Measurements from ENCODE around the gene GARIN5B. TPM values are rescaled to one million over a fixed set of nuclear protein-coding genes. Genes with fewer than 3 reads are reported as not detected.

Gene GARIN5B
- total RNA-seq, 1 donor from 2014 or later, result not detected

- no peak for DNase-seq (ENCODE audit: low read depth in 2 of 2)
Measured at GRCh38 chr19:55370305-55370988, 7.4 kb upstream of the GARIN5B start, which contains the start of gene IL11. Gene IL11, minus strand, starts transcription at chr19:55370463. Its CDS starts 153 bp downstream, at chr19:55370310.

DNA sequence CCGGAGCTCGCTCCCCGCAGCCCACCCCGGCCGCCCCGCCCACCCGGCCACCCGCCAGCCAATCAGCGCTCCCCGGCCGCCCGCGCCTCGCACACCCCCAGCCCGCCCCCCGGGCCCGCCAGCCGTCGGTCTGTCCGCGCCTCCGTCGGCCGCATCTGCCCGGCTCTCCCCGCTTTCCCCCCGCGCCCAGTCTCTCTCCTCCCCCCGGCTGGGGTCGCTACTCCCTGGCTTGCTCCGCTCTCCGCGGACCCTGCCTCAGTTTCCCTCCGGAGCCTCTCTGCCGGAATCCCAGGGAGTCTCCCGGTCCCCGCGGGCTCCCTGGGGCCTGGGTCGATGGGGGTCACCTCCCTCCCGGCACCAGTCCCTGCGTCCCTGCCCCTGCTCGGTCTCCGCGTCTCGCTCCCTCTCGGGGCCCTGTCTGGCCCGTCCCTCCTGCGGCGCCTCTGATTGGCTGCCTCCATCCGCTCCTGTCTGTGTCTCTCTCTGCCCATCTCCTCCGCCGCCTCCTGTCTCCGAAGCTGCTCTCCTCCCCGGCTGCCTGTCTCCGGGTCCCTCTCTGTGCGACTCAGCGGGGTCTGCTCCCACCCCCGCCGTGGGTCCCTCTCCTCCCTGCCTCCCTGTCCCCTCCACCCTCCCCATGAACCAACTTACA, 6.7 kb upstream of the GARIN5B start:
- no peak for DNase-seq (ENCODE audit: low read depth in 2 of 2)

DNA sequence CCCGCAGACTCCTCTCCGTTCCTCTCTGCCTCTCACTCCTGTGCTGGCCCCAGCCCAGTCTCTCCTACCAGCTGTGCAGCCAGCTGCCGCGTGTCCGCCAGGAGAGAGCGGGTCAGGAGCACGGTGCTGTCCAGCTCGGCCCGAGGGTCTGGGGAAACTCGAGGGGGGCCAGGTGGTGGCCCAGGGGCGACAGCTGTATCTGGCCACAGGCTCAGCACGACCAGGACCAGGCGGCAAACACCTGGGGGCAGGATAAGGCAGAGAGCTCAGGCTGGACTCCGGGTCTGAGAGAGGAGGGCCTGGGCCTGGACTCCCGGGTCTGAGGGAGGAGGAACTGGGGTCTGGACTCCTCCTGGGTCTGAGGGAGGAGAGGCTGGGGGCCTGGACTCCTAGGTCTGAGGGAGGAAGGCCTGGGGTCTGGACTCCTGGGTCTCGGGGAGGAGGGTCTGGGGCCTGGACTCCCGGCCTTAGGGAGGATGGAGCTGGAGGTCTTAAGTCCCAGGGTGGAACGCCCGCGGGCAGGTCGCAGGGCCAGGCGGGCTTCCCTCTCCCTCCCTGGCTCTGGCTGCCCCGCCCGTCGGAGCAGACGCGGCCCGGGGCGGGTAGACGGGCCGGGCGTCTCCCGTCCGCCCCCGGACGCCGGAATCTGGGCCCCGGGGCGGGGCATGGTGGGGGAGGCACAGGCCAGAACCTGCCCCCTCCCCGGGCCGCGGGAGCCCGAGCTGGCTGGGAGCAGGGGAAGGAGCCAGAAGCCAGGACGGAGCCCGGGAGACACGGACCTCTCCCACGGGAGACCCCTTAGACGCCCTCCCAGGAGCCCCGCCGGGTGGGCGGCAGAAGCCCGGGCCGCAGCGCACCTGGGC, 5.9 kb upstream of the GARIN5B start:
- no peak for DNase-seq (ENCODE audit: low read depth in 2 of 2)

DNA sequence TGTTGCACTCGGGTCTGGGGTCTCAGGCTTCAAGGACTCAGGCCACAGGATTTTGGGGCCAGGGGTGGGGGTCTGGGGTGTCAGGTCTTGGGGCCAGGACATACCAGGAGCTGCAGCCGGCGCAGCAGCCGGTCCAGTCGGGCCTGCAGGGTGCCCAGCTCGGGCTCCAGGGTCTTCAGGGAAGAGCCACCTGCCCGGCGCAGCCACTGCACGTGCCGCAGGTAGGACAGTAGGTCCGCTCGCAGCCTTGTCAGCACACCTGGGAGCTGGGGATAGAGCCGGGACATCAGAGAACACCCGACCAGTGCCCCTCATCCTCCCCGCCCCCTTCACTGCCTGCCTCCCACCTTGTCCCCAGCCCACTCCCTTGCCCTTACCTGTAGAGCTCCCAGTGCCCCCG, 5.0 kb upstream of the GARIN5B start:
- DNase-seq (ENCODE audit: low read depth in 2 of 2), result no peak

DNA sequence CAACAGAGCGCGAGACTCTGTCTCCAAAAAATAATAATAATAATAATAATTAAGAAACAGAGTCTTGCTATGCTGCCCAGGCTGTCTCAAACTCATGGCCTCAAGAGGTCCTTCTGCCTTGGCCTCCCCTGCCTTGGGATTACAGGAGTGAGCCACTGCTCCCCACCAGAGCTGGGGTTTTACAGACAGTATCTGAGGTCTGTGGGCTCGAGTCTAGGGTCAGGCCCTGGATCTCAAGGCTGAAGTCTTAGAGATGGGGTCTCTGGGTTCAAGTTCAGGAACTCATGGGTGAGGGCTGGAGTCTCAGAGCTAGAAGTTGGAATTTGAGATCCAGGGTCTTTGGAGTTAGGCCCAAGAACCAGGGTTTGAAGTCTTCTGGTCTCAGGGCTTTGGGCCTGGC, 3.7 kb upstream of the GARIN5B start:
- no peak for DNase-seq (ENCODE audit: low read depth in 2 of 2)

DNA sequence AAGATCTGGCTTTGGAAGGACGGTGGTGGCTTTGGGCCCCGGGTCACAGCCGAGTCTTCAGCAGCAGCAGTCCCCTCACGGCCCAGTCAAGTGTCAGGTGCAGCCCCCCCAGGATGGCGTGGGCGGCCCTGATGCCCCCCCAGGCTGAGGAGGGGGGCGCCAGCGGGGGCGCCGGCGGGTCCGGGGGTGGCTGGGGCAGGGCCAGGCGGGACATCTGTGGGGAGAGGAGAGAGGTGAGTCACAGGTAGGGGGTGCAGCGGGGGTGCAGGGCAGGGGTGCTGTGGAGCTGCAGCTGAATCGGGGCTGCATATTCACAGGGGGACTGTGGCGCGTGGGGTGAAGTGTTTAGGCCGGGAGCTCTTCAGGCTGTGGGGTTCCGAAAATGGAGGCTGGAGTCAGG, 2.9 kb upstream of the GARIN5B start:
- no peak for DNase-seq (ENCODE audit: low read depth in 2 of 2)

- DNase-seq (ENCODE audit: low read depth in 2 of 2), result no peak
Measured at GRCh38 chr19:55365245-55365644, 2.2 kb upstream of the GARIN5B start.

DNA sequence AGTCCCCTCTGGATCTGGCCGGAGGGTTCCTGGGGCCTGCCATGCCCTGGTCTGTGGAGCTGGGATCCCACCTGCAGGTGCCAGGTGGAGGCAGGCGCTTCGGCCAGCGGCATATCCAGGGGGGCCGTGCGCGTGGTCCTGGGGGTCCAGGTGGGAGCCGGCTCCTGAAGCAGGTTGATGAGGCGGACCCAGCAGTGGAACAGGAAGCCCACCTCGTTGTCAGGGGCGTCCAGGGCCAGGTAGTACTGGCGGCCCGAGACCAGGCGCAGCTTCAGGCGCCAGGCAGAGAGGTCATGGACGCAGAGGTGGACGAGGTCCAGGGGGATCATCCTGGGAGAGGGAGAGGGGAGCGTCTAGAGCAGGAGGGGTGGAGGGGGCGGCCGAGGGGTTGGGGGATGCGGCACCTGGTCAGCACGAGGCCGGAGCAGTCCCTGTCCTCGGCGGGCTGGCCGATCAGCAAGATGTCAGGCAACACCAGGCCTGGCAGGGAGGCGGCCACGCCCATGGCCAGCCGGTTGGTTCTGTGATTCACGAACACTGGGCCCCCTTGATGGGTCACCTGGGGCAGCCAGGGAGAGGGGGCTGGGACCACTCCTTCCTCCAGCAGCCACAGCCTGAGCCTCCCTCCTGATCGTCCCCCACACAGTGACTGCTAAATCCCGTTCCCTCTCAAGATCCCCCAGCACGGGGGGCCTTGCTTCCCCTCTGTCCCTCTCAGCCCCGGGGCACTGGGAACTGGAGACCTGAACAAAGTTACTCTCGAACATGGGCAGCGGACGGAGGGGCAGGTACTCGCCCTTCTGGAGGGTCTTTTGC, 678 bp downstream of the GARIN5B start:
- no peak for DNase-seq (ENCODE audit: low read depth in 2 of 2)

DNA sequence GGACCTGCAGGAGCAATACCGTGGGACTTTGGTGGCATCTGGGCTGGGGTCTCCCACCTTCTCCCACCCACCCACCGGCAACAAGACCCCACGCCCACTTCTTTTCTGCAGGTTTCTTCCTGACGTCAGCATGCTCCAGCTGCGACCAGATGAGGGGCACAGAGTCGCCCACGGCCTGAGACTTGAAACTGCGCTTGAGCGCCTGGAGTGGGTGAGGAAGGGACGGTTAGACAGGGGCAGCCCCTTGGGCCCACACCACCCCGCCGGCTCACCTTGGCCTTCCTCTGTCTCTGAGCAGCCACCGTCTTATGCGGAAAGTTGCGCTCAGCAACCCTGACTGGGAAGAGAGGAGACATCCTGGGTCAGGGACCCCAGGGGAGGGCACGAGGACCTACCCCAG, 2.2 kb downstream of the GARIN5B start:
- no peak for DNase-seq (ENCODE audit: low read depth in 2 of 2)

- peak; percentile 18 to 45 for DNase-seq (ENCODE audit: low read depth in 2 of 2)
Measured at GRCh38 chr19:55358943-55359908, 3.8 kb downstream of the GARIN5B start.

DNA sequence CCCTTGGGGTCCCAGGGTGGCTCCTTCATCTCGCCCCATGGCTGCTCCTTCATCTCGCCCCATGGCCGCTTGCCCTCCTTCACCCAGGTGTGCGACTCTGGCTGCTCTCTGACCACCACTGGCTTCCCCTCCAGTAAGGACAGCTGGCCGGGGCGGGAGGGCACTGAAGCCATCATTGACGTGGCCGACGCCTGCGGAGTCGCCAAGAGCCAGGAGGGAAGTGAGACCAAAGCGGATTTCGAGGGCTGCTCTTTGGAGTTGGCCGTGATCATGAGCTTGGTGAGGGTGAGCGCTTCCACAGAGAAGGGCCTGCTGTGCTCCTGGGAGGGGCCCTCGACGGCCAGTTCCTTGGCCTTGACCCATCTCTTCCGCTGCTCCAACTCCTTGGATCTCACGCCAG, 4.6 kb downstream of the GARIN5B start:
- no peak for DNase-seq (ENCODE audit: low read depth in 2 of 2)

GRCh38 chr19:55355213-55355821, 7.7 kb downstream of the GARIN5B start:
- DNase-seq (ENCODE audit: low read depth in 2 of 2), result no peak

DNA sequence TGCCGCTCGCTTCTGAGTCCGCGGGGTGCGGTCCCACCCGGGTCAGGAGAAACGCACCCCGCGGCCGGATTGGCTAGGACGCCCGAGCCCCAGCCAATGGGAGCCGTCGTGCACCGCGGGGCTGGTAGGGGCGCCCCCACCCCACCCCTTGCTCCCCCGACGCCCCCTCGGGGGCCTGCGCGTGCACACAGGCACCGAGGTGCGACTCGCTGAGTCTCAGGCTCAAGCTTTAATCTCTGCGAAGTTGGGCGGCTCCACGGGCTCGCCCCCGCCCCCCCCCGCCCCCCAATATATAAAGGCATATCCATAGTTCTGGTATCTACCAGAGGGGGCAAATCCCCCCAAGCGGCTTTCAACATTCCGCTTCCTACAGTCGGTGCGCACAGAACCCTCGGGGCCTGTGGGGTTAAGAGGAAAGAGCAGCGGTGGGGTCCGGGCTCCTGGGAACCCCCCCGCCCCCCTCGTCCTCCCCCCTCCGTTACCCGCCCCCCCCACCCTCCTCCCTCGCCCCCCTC, 8.3 kb downstream of the GARIN5B start, which contains the start of gene COX6B2:
COX6B2 (minus strand) TSS at position 22 of the 515 bp plus-strand sequence. CDS start 198 bp downstream, outside the sequence.
- no peak for DNase-seq (ENCODE audit: low read depth in 2 of 2)

GRCh38 chr19:55353803-55354697, 9.0 kb downstream of the GARIN5B start:
- DNase-seq (ENCODE audit: low read depth in 2 of 2), result peak in 1 of 2 donors; percentile 66

DNA sequence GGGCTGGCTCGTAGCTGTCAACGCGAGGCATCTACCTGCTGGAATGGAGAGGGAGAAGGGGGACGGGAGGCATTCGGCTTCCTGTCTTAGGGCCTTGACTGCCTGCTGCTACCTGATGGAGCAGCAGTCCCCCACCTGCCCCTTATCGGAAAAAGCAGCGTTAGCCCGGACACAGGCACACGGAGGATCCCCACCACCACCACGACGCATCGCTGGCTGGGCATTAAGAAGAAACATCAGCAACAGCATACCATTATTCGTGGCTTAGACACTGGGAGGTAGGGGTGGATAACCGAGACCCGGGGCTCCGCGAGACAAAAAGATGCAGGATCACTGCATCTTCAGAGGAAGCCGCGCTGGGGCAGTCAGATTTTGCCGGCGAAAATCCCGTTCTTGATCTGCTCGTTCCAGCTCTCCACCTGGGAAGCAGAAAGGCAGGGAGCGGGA, 9.7 kb downstream of the GARIN5B start:
- no peak for DNase-seq (ENCODE audit: low read depth in 2 of 2)

DNA sequence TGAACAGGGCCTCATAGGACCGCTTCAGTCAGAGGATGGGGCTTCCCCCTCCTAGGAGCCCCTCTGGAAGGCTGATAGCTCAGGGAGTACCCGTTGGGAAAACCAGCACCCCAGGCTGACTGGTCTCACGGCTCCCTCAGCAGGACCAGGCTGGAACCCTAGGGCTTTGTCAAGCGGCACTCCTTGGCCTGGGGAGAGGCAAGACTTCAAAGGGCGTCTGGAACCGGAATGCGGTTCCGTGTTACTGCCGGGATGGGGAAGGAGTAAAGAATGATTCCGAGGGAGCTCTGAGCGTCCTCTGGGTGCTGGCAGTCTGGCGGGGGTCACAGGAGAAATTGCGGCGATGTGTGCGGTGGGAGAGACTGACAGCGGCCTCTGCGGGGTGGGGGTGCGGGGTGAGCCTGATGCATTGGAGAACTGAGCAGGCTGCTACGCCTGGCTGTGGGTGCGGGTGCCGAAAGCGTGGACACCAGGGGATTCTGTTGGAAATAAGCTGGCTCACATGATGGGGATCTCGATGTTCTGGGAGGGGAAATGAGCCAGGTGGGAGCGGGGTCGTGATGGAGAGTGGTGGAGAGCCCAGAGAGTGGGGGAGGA, 10.4 kb downstream of the GARIN5B start:
- no peak for DNase-seq (ENCODE audit: low read depth in 2 of 2)

DNA sequence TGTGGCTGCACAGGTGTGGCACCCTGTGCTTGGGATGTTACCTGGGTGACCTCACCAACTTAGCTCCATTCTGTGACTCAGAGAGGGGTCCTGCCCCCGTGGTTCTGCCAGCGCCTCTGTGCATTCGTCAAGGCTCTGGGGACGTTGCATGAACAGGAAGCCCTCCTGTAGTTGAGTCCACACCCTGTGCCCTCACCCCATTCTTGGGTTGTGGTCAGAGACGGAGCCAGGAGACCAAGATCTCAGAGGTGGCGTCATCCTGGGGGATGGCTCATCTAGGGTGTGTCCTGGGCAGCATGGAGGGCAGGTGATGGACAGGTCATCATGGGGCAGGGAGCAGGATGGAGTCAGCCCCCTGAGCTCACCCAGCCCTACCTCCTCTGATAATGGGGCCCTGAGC, 11.0 kb downstream of the GARIN5B start:
- DNase-seq (ENCODE audit: low read depth in 2 of 2), result no peak

All from dermis microvascular lymphatic vessel endothelial cell (primary cell).